Caco-2 (cell line): ENCODE data around the gene SENP1. TPM values are rescaled to one million over a fixed set of nuclear protein-coding genes. Genes with fewer than 3 reads are reported as not detected.

Source experiments
- BruUV-seq: library from RNA; stranded (reverse); fragments of 400-500 nt; replicated peaks from 2 replicates; lab custom pipeline; 2021; lab: Mats Ljungman, UMichigan
- CTCF ChIA-PET: fragments of 300-600 bp; sonication (Branson Sonifier 250); formaldehyde crosslinking; loops from one replicate; lab custom pipeline; 2022; ENCODE audit warnings: antibody characterized with exemption; lab: Charles Lee
- POLR2A ChIA-PET: fragments of 300-600 bp; sonication (Branson Sonifier 250); formaldehyde crosslinking; loops from one replicate; lab custom pipeline; 2022; ENCODE audit warnings: antibody characterized with exemption; lab: Charles Lee
- DNase-seq, 2 experiments: peaks; one replicate each; pipeline versions ENCODE4 v3.0.0 to v3.0.0-alpha.2; 2020 to 2022
- H3K27me3 ChIP-seq: replicated peaks from 2 replicates; pipeline ENCODE4 v1.6.0; 2011; ENCODE audit warnings: low read length; ENCODE audit not compliant: control insufficient read depth, insufficient read depth
- H3K36me3 ChIP-seq: 2 replicates; pipeline ENCODE4 v1.5.1; 2011; ENCODE audit warnings: low read length; ENCODE audit not compliant: control insufficient read depth, insufficient read depth
- H3K4me1 ChIP-seq: fragments of 250-450 bp; sonication (Bioruptor Pico); 2 replicates; pipeline ENCODE4 v1.5.1; 2020; ENCODE audit warnings: mild to moderate bottlenecking
- H3K4me3 ChIP-seq: 2 replicates; pipeline ENCODE4 v1.5.1; 2011; ENCODE audit warnings: low read depth, mild to moderate bottlenecking, control low read depth, low read length
- H3K9me3 ChIP-seq: fragments of 250-450 bp; sonication (Bioruptor Pico); 2 replicates; pipeline ENCODE4 v1.5.1; 2020; ENCODE audit warnings: mild to moderate bottlenecking, moderate library complexity
- H3K27ac Mint-ChIP-seq: one replicate; pipeline ENCODE4 v1.8.0; 2022; ENCODE audit warnings: mixed read lengths; ENCODE audit not compliant: unreplicated experiment
- H3K27me3 Mint-ChIP-seq: one replicate; pipeline ENCODE4 v1.8.0; 2022; ENCODE audit warnings: mixed read lengths; ENCODE audit not compliant: insufficient read depth, unreplicated experiment
- H3K36me3 Mint-ChIP-seq: one replicate; pipeline ENCODE4 v1.8.0; 2022; ENCODE audit warnings: mild to moderate bottlenecking, mixed read lengths; ENCODE audit not compliant: insufficient read depth, unreplicated experiment
- H3K4me1 Mint-ChIP-seq: one replicate; pipeline ENCODE4 v1.8.0; 2022; ENCODE audit warnings: low read depth, mixed read lengths; ENCODE audit not compliant: unreplicated experiment
- H3K4me3 Mint-ChIP-seq: one replicate; pipeline ENCODE4 v1.8.0; 2022; ENCODE audit warnings: mild to moderate bottlenecking, moderate library complexity, mixed read lengths; ENCODE audit not compliant: unreplicated experiment
- H3K9me3 Mint-ChIP-seq: one replicate; pipeline ENCODE4 v1.8.0; 2022; ENCODE audit warnings: mixed read lengths; ENCODE audit not compliant: unreplicated experiment
- CTCF ChIP-seq, 2 experiments: fragments of 200-600 bp in 1 of 2; IDR thresholded peaks; 1 replicate in 1 of 2; 2 replicates in 1 of 2; pipeline versions ENCODE4 v1.5.1 to v1.8.0; 2011 to 2022; ENCODE audit warnings: antibody characterized with exemption in 1 of 2, control low read depth in 1 of 2, inconsistent platforms in 1 of 2, low read depth in 1 of 2, low read length in 1 of 2, mild to moderate bottlenecking in 1 of 2, moderate library complexity in 1 of 2; ENCODE audit not compliant: insufficient read depth in 1 of 2, severe bottlenecking in 1 of 2, unreplicated experiment in 1 of 2
- intact Hi-C: fragments of 100-400 bp; cut with micrococcal nuclease; formaldehyde crosslinking; loops from one replicate; pipeline ENCODE4 v1.10.0; 2022; ENCODE audit not compliant: unreplicated experiment
- total RNA-seq: library from RNA; stranded (reverse); gene quantifications from 2 replicates; pipeline ENCODE4 v1.2.3, GENCODE V29; 2022

The SENP1 gene
- total RNA-seq, 1 experiment from 2014 or later = 40.4 TPM

GRCh38 chr12:48068457-48068856 is 37.4 kb downstream of the SENP1 start:
- CTCF ChIA-PET = interaction anchor here (0.7 kb wide), 1 partner anchor 15 kb away, joined by 4 read pairs; no protein-coding TSS in a partner anchor
- intact Hi-C loops = no loop called here
- H3K36me3 Mint-ChIP-seq = peaks cover 50% of the 10 kb centered on the region

GRCh38 chr12:48067250-48067938 is 38.5 kb downstream of the SENP1 start:
- Mint-ChIP-seq H3K27ac (no peak overlapping the region), H3K4me1 (no peaks in the 10 kb centered on the region), H3K9me3 (no peaks in the 10 kb centered on the region), H3K27me3 (no peaks in the 10 kb centered on the region), H3K4me3 (no peak overlapping the region), H3K36me3 (peaks cover 54% of the 10 kb centered on the region)
- no peaks in the 10 kb centered on the region for H3K27me3 ChIP-seq
- no peaks in the 10 kb centered on the region for H3K9me3 ChIP-seq
- no peak for DNase-seq
- BruUV-seq = no TSS peak
- ChIA-PET POLR2A (no interaction called here), CTCF (no interaction called here)
- peaks cover 3% of the 10 kb centered on the region; the same call in 1 of the 2 replicates for H3K36me3 ChIP-seq
- TF ChIP-seq CTCF (IDR thresholded peaks at IDR 0.05; ENCODE audit: insufficient read depth in 1 of 2, low read depth in 1 of 2, low read length in 1 of 2, severe bottlenecking in 1 of 2, unreplicated experiment in 1 of 2) = no peak
- H3K4me3 ChIP-seq = no peak overlapping the region
- intact Hi-C loops = no loop called here
- no peaks in the 10 kb centered on the region for H3K4me1 ChIP-seq

More at GRCh38 chr12:48068457-48068856, 37.4 kb downstream of the SENP1 start:
- BruUV-seq = no TSS peak
- no peak for TF ChIP-seq CTCF (IDR thresholded peaks at IDR 0.05; ENCODE audit: insufficient read depth in 1 of 2, low read depth in 1 of 2, low read length in 1 of 2, severe bottlenecking in 1 of 2, unreplicated experiment in 1 of 2)
- Histone ChIP-seq H3K27me3 (no peaks in the 10 kb centered on the region), H3K36me3 (0 out of 2 replicates have a peak, but pooled peaks cover 3% of the 10 kb centered on the region), H3K4me1 (no peaks in the 10 kb centered on the region), H3K9me3 (no peaks in the 10 kb centered on the region), H3K4me3 (no peak overlapping the region)
- H3K4me3 Mint-ChIP-seq = no peak overlapping the region
- H3K4me1 Mint-ChIP-seq = no peaks in the 10 kb centered on the region
- POLR2A ChIA-PET = no interaction called here
- no peak for DNase-seq
- H3K27me3 Mint-ChIP-seq = no peaks in the 10 kb centered on the region
- H3K27ac Mint-ChIP-seq = no peak overlapping the region
- no peaks in the 10 kb centered on the region for H3K9me3 Mint-ChIP-seq

GRCh38 chr12:48065041-48065440 is 40.8 kb downstream of the SENP1 start:
- Mint-ChIP-seq H3K27me3 (no peaks in the 10 kb centered on the region), H3K4me1 (no peaks in the 10 kb centered on the region), H3K9me3 (peaks cover 11% of the 10 kb centered on the region), H3K4me3 (no peak overlapping the region), H3K36me3 (peaks cover 55% of the 10 kb centered on the region), H3K27ac (no peak overlapping the region)
- TF ChIP-seq CTCF (IDR thresholded peaks at IDR 0.05; ENCODE audit: insufficient read depth in 1 of 2, low read depth in 1 of 2, low read length in 1 of 2, severe bottlenecking in 1 of 2, unreplicated experiment in 1 of 2) = no peak
- intact Hi-C loops = no loop called here
- no TSS peak for BruUV-seq
- H3K36me3 ChIP-seq = peaks cover 4% of the 10 kb centered on the region; the same call in 1 of the 2 replicates
- ChIA-PET CTCF (no interaction called here), POLR2A (interaction anchor here (0.6 kb wide), 1 partner anchor 24 kb away, joined by 3 read pairs; no protein-coding TSS in a partner anchor)
- no peaks in the 10 kb centered on the region for H3K4me1 ChIP-seq
- no peak overlapping the region for H3K4me3 ChIP-seq
- H3K27me3 ChIP-seq = no peaks in the 10 kb centered on the region
- H3K9me3 ChIP-seq = no peaks in the 10 kb centered on the region
- no peak for DNase-seq
